Transverse colon (tissue), 3 donors: ENCODE data around the gene PRG3.

Experiments used
- CTCF ChIP-seq, 5 experiments: fragments of 200-600 bp in 3 of 5; fragments of 450-650 bp in 2 of 5; sonication (generic) in 3 of 5; IDR thresholded peaks; 1 replicate in 2 of 5; 2 replicates in 3 of 5; pipeline ENCODE4 v1.5.1; 2016 to 2017; ENCODE audit warnings: antibody characterized with exemption in 5 of 5, inconsistent platforms in 3 of 5, mild to moderate bottlenecking in 2 of 5, moderate library complexity in 1 of 5
- EP300 ChIP-seq: sonication (generic); formaldehyde crosslinking; IDR thresholded peaks from one replicate; pipeline ENCODE4 v1.6.1; 2017; ENCODE audit warnings: antibody characterized with exemption, low read depth
- POLR2A ChIP-seq: fragments of 450-650 bp; IDR thresholded peaks from one replicate; pipeline ENCODE4 v1.6.1; 2016; ENCODE audit warnings: antibody characterized with exemption, mild to moderate bottlenecking, moderate library complexity

GRCh38 chr11:57374966-57375365 lies 6.0 kb downstream of the PRG3 start:
- TF ChIP-seq EP300 (no peak), CTCF (IDR thresholded peaks at IDR 0.05) (no peak), POLR2A (no peak)
